H9 (cell line): ENCODE results near the gene FAM124A. TPM values are rescaled to one million over a fixed set of nuclear protein-coding genes. Genes with fewer than 3 reads are reported as not detected.

Experiments
- DNase-seq: peaks from one replicate; pipeline ENCODE4 v3.0.0-alpha.2; 2017
- H2AFZ ChIP-seq: one replicate; pipeline ENCODE4 v1.6.1; 2013; ENCODE audit warnings: mild to moderate bottlenecking, low read length, control low read depth, moderate library complexity
- H2AK5ac ChIP-seq: 2 replicates; pipeline ENCODE4 v1.6.1; 2013; ENCODE audit warnings: low read length, control low read depth, mixed read lengths; ENCODE audit not compliant: insufficient read length
- H2BK120ac ChIP-seq: one replicate; pipeline ENCODE4 v1.6.1; 2013; ENCODE audit warnings: low read depth, mild to moderate bottlenecking, low read length, control low read depth, inconsistent platforms; ENCODE audit not compliant: poor library complexity, severe bottlenecking
- H2BK12ac ChIP-seq: 2 replicates; pipeline ENCODE4 v1.6.1; 2013; ENCODE audit warnings: low read length, control low read depth, mixed read lengths, low read depth; ENCODE audit not compliant: insufficient read length
- H2BK15ac ChIP-seq: 2 replicates; pipeline ENCODE4 v1.6.1; 2013; ENCODE audit warnings: low read depth, low read length, control low read depth
- H2BK20ac ChIP-seq: one replicate; pipeline ENCODE4 v1.6.1; 2013; ENCODE audit warnings: low read depth, mild to moderate bottlenecking, low read length, control low read depth, inconsistent platforms; ENCODE audit not compliant: poor library complexity, severe bottlenecking
- H2BK5ac ChIP-seq: 2 replicates; pipeline ENCODE4 v1.6.1; 2013; ENCODE audit warnings: low read length, control low read depth, mixed read lengths; ENCODE audit not compliant: insufficient read length
- H3K14ac ChIP-seq: 2 replicates; pipeline ENCODE4 v1.6.1; 2013; ENCODE audit warnings: low read length, control low read depth; ENCODE audit not compliant: insufficient read depth
- H3K18ac ChIP-seq: 2 replicates; pipeline ENCODE4 v1.6.1; 2013; ENCODE audit warnings: low read depth, mild to moderate bottlenecking, mixed read lengths, low read length, control low read depth; ENCODE audit not compliant: insufficient read length
- H3K23ac ChIP-seq: 2 replicates; pipeline ENCODE4 v1.6.1; 2013; ENCODE audit warnings: low read length, control low read depth, mixed read lengths, low read depth; ENCODE audit not compliant: insufficient read length
- H3K23me2 ChIP-seq: 2 replicates; pipeline ENCODE4 v1.6.1; 2013; ENCODE audit warnings: low read depth, mild to moderate bottlenecking, mixed read lengths, low read length, control low read depth; ENCODE audit not compliant: insufficient read length, poor library complexity, severe bottlenecking
- H3K27ac ChIP-seq: 2 replicates; pipeline ENCODE4 v1.5.1; 2013; ENCODE audit warnings: low read length, control low read depth, mixed read lengths, low read depth; ENCODE audit not compliant: insufficient read length
- H3K27me3 ChIP-seq: 2 replicates; pipeline ENCODE4 v1.6.1; 2013; ENCODE audit warnings: low read length, control low read depth, inconsistent platforms; ENCODE audit not compliant: insufficient read depth
- H3K4ac ChIP-seq: 2 replicates; pipeline ENCODE4 v1.6.1; 2013; ENCODE audit warnings: low read depth, mild to moderate bottlenecking, control low read depth, inconsistent platforms, low read length, moderate library complexity
- H3K4me1 ChIP-seq: 2 replicates; pipeline ENCODE4 v1.6.1; 2013; ENCODE audit warnings: low read length, control low read depth, inconsistent platforms; ENCODE audit not compliant: insufficient read depth
- H3K4me2 ChIP-seq: 2 replicates; pipeline ENCODE4 v1.6.1; 2013; ENCODE audit warnings: low read length, control low read depth, mixed read lengths; ENCODE audit not compliant: insufficient read length, insufficient read depth
- H3K56ac ChIP-seq: 2 replicates; pipeline ENCODE4 v1.6.1; 2013; ENCODE audit warnings: low read depth, mild to moderate bottlenecking, mixed read lengths, low read length, control low read depth; ENCODE audit not compliant: insufficient read length
- H3K79me1 ChIP-seq: 2 replicates; pipeline ENCODE4 v1.6.1; 2013; ENCODE audit warnings: low read depth, mild to moderate bottlenecking, moderate library complexity, low read length, control low read depth, inconsistent platforms; ENCODE audit not compliant: insufficient read depth, poor library complexity, severe bottlenecking
- H3K79me2 ChIP-seq: 2 replicates; pipeline ENCODE4 v1.6.1; 2013; ENCODE audit warnings: low read length, control low read depth, inconsistent platforms; ENCODE audit not compliant: insufficient read depth
- H3K9ac ChIP-seq: 2 replicates; pipeline ENCODE4 v1.6.1; 2013; ENCODE audit warnings: low read length, control low read depth, mixed read lengths; ENCODE audit not compliant: insufficient read length; ENCODE audit errors: extremely low read depth
- H3K9me3 ChIP-seq: one replicate; pipeline ENCODE4 v1.6.1; 2013; ENCODE audit warnings: low read depth, low read length, inconsistent platforms; ENCODE audit not compliant: control insufficient read depth
- H3T11ph ChIP-seq: one replicate; pipeline ENCODE4 v1.6.1; 2013; ENCODE audit warnings: mild to moderate bottlenecking, low read length, control low read depth, inconsistent platforms
- H4K20me1 ChIP-seq: one replicate; pipeline ENCODE4 v1.6.1; 2013; ENCODE audit not compliant: control insufficient read depth, insufficient read length, insufficient read depth
- H4K5ac ChIP-seq: 2 replicates; pipeline ENCODE4 v1.6.1; 2013; ENCODE audit warnings: low read depth, mild to moderate bottlenecking, mixed read lengths, low read length, control low read depth; ENCODE audit not compliant: insufficient read length
- H4K8ac ChIP-seq: replicated peaks from 2 replicates; pipeline ENCODE4 v1.6.1; 2013; ENCODE audit warnings: low read length, control low read depth, mixed read lengths, low read depth; ENCODE audit not compliant: insufficient read length
- H4K91ac ChIP-seq: 2 replicates; pipeline ENCODE4 v1.6.1; 2013; ENCODE audit warnings: low read depth, mild to moderate bottlenecking, moderate library complexity, mixed read lengths, low read length, control low read depth; ENCODE audit not compliant: insufficient read length
- H3K27ac Mint-ChIP-seq, 3 experiments: 2 replicates in 2 of 3; 3 replicates in 1 of 3; pipeline ENCODE4 v1.8.0; 2020 to 2021; ENCODE audit warnings: mixed read lengths in 3 of 3, mild to moderate bottlenecking in 1 of 3, moderate library complexity in 1 of 3
- H3K27me3 Mint-ChIP-seq: 2 replicates; pipeline ENCODE4 v1.8.0; 2021; ENCODE audit warnings: low read depth, mild to moderate bottlenecking, moderate library complexity, mixed read lengths
- H3K36me3 Mint-ChIP-seq, 3 experiments: 2 replicates in 2 of 3; 3 replicates in 1 of 3; pipeline ENCODE4 v1.8.0; 2020 to 2021; ENCODE audit warnings: low read depth in 3 of 3, mixed read lengths in 3 of 3; ENCODE audit not compliant: insufficient read depth in 1 of 3
- H3K4me1 Mint-ChIP-seq, 2 experiments: 2 replicates each; pipeline ENCODE4 v1.8.0; 2020; ENCODE audit warnings: mixed read lengths in 2 of 2
- H3K4me3 Mint-ChIP-seq, 2 experiments: 2 replicates in 1 of 2; 3 replicates in 1 of 2; pipeline ENCODE4 v1.8.0; 2020 to 2021; ENCODE audit warnings: mild to moderate bottlenecking in 2 of 2, mixed read lengths in 2 of 2, moderate library complexity in 1 of 2
- H3K9me3 Mint-ChIP-seq, 2 experiments: 2 replicates in 1 of 2; 3 replicates in 1 of 2; pipeline ENCODE4 v1.8.0; 2020; ENCODE audit warnings: mild to moderate bottlenecking in 2 of 2, mixed read lengths in 2 of 2, moderate library complexity in 1 of 2
- CTCF ChIP-seq: fragments of 200-600 bp; sonication (generic); conservative IDR thresholded peaks from 3 replicates; pipeline ENCODE4 v1.8.0; 2021; ENCODE audit warnings: antibody characterized with exemption, mild to moderate bottlenecking
- WGBS: extraction: QIAGEN DNeasy Blood & Tissue Kit; methylation state at CpG from one replicate; pipeline ENCODE4 v1.1.7; 2013; ENCODE audit warnings: missing lambda C conversion rate, low lambda C conversion rate, mixed read lengths; ENCODE audit not compliant: insufficient read length; ENCODE audit errors: extremely low coverage; 5-methylcytosine and 5-hydroxymethylcytosine counted together
- total RNA-seq: library from RNA; stranded (reverse); gene quantifications from 2 replicates; pipeline ENCODE4 v1.2.1, GENCODE V29; 2021

Gene FAM124A
- total RNA-seq, 1 experiment from 2014 or later: 41.9 TPM

GRCh38 chr13:51213173-51213728 is 8.9 kb upstream of the FAM124A start:
- no peak overlapping the region for H3T11ph ChIP-seq
- no peak overlapping the region for H2BK5ac ChIP-seq
- no peak overlapping the region for H3K4ac ChIP-seq
- no peak overlapping the region for H3K4me2 ChIP-seq
- H3K23ac ChIP-seq: no peak overlapping the region
- H3K9ac ChIP-seq: no peak overlapping the region
- no peak overlapping the region for H3K4me3 Mint-ChIP-seq
- H3K56ac ChIP-seq: no peak overlapping the region
- no peak overlapping the region for H2BK120ac ChIP-seq
- H3K4me1 Mint-ChIP-seq: peaks cover 23 to 33% of the 10 kb centered on the region in 2 experiments
- H3K27ac Mint-ChIP-seq: no peak overlapping the region
- no peaks in the 10 kb centered on the region for H3K79me1 ChIP-seq
- H2BK12ac ChIP-seq: no peak overlapping the region
- H3K9me3 ChIP-seq: no peaks in the 10 kb centered on the region
- no peak overlapping the region for H4K5ac ChIP-seq
- H4K8ac ChIP-seq: no peak overlapping the region
- peaks cover 0 to 13% (median 5%) of the 10 kb centered on the region in 3 experiments; a peak in 3 of 7 replicates for H3K36me3 Mint-ChIP-seq
- TF ChIP-seq CTCF: no peak
- H4K91ac ChIP-seq: no peak overlapping the region
- peaks cover 13% of the 10 kb centered on the region; the same call in 1 of the 2 replicates for H3K4me1 ChIP-seq
- peaks cover 7 to 12% of the 10 kb centered on the region in 2 experiments for H3K9me3 Mint-ChIP-seq
- no peak for DNase-seq
- H4K20me1 ChIP-seq: no peaks in the 10 kb centered on the region
- no peak overlapping the region for H2AK5ac ChIP-seq
- H2AFZ ChIP-seq: no peak overlapping the region
- no peaks in the 10 kb centered on the region for H3K79me2 ChIP-seq
- WGBS: no CpG with 5 or more reads among the region's 6 CpGs
- peaks cover 11% of the 10 kb centered on the region for H3K27me3 Mint-ChIP-seq
- H3K27ac ChIP-seq: no peak overlapping the region
- H3K18ac ChIP-seq: no peak overlapping the region
- H3K27me3 ChIP-seq: no peaks in the 10 kb centered on the region
- H2BK15ac ChIP-seq: no peak overlapping the region
- H3K23me2 ChIP-seq: no peaks in the 10 kb centered on the region
- H2BK20ac ChIP-seq: no peak overlapping the region
- no peak overlapping the region for H3K14ac ChIP-seq
